GM23338 (cell line): ENCODE measurements around the gene RAB20. TPM values are rescaled to one million over a fixed set of nuclear protein-coding genes. Genes with fewer than 3 reads are reported as not detected.
"Not testable (repeated sequence)": the region's sequence is repeated elsewhere in the genome, so short reads cannot be mapped to it uniquely, and the experiment has no call there.

ENCODE experiments used
- ATAC-seq: fragments of 200-7000 bp; cut with Tn5 transposase; 3 replicates; pipeline ENCODE4 v1.9.1; 2020
- DNase-seq: peaks from one replicate; pipeline ENCODE4 v3.0.0-alpha.2; 2015; ENCODE audit warnings: low spot score
- H2AFZ ChIP-seq: fragments of 200-600 bp; sonication (generic); 2 replicates; pipeline ENCODE4 v1.8.0; 2016; ENCODE audit warnings: antibody characterized with exemption, mild to moderate bottlenecking, moderate library complexity
- H3F3A ChIP-seq: fragments of 200-600 bp; sonication (generic); replicated peaks from 2 replicates; pipeline ENCODE4 v1.8.0; 2017; ENCODE audit warnings: antibody characterized with exemption, mixed run types, low read depth
- H3K27ac ChIP-seq: fragments of 200-600 bp; sonication (generic); 2 replicates; pipeline ENCODE4 v1.6.1; 2016; ENCODE audit warnings: low read depth
- H3K27me3 ChIP-seq: fragments of 200-600 bp; sonication (generic); 2 replicates; pipeline ENCODE4 v1.8.0; 2016; ENCODE audit warnings: mild to moderate bottlenecking, mixed run types, moderate library complexity; ENCODE audit not compliant: insufficient read depth
- H3K36me3 ChIP-seq: fragments of 200-600 bp; sonication (generic); 2 replicates; pipeline ENCODE4 v1.8.0; 2016; ENCODE audit warnings: mild to moderate bottlenecking; ENCODE audit not compliant: insufficient read depth
- H3K4me1 ChIP-seq: fragments of 200-600 bp; sonication (generic); 2 replicates; pipeline ENCODE4 v1.8.0; 2016; ENCODE audit warnings: mild to moderate bottlenecking, moderate library complexity; ENCODE audit not compliant: insufficient read depth
- H3K4me2 ChIP-seq: fragments of 200-600 bp; sonication (generic); 2 replicates; pipeline ENCODE4 v1.7.1; 2017; ENCODE audit warnings: mixed run types
- H3K4me3 ChIP-seq: fragments of 200-600 bp; sonication (generic); 2 replicates; pipeline ENCODE4 v1.6.1; 2016; ENCODE audit warnings: mixed run types
- H3K79me2 ChIP-seq: fragments of 200-600 bp; sonication (generic); replicated peaks from 2 replicates; pipeline ENCODE4 v1.8.0; 2017; ENCODE audit warnings: mild to moderate bottlenecking; ENCODE audit not compliant: insufficient read depth
- H3K9me2 ChIP-seq: fragments of 200-600 bp; sonication (generic); 2 replicates; pipeline ENCODE4 v1.8.0; 2017; ENCODE audit not compliant: insufficient read depth
- H4K20me1 ChIP-seq: fragments of 200-600 bp; sonication (generic); replicated peaks from 2 replicates; pipeline ENCODE4 v1.8.0; 2017; ENCODE audit warnings: mild to moderate bottlenecking; ENCODE audit not compliant: insufficient read depth
- H3K27ac Mint-ChIP-seq: 2 replicates; pipeline ENCODE4 v1.8.0; 2020; ENCODE audit warnings: inconsistent platforms, mild to moderate bottlenecking, moderate library complexity, mixed read lengths
- H3K27me3 Mint-ChIP-seq: 3 replicates; pipeline ENCODE4 v1.8.0; 2022; ENCODE audit warnings: low read depth, mild to moderate bottlenecking, moderate library complexity, mixed read lengths, inconsistent platforms; ENCODE audit not compliant: insufficient read depth, poor library complexity
- H3K36me3 Mint-ChIP-seq: 3 replicates; pipeline ENCODE4 v1.8.0; 2021; ENCODE audit warnings: low read depth, mild to moderate bottlenecking, inconsistent platforms, moderate library complexity, mixed read lengths
- H3K4me1 Mint-ChIP-seq: 3 replicates; pipeline ENCODE4 v1.8.0; 2020; ENCODE audit warnings: mild to moderate bottlenecking, inconsistent platforms, mixed read lengths
- H3K4me3 Mint-ChIP-seq: 3 replicates; pipeline ENCODE4 v1.8.0; 2021; ENCODE audit warnings: moderate library complexity, mild to moderate bottlenecking, inconsistent platforms, mixed read lengths
- H3K9me3 Mint-ChIP-seq: 3 replicates; pipeline ENCODE4 v1.8.0; 2020; ENCODE audit warnings: moderate library complexity, mild to moderate bottlenecking, inconsistent platforms, mixed read lengths
- ETS1 ChIP-seq: IDR thresholded peaks from 2 replicates; pipeline ENCODE4 v1.6.1; 2016; ENCODE audit warnings: antibody characterized with exemption
- EZH2phosphoT487 ChIP-seq: fragments of 200-600 bp; sonication (generic); IDR thresholded peaks from one replicate; pipeline ENCODE4 v1.8.1; 2018; ENCODE audit warnings: antibody characterized with exemption; ENCODE audit not compliant: unreplicated experiment
- JUNB ChIP-seq: IDR thresholded peaks from one replicate; pipeline ENCODE4 v1.6.1; 2016; ENCODE audit warnings: antibody characterized with exemption; ENCODE audit not compliant: unreplicated experiment
- ZNF331 ChIP-seq: fragments of 250-450 bp; sonication (Bioruptor Pico); IDR thresholded peaks from 2 replicates; pipeline ENCODE4 v1.5.0; 2020; ENCODE audit warnings: low read depth, mild to moderate bottlenecking, moderate library complexity
- polyA plus RNA-seq: library from polyadenylated mRNA; unstranded; fragments of >200 nt; fragmentation: Nextera tagmentation; extraction: Ambion mirVana; gene quantifications from 2 replicates; pipeline ENCODE4 v1.2.1, GENCODE V29; 2016
- total RNA-seq: library from RNA; depleted of rRNA; stranded (reverse); fragments of >200 nt; shearing (Covaris generic); gene quantifications from 2 replicates; pipeline ENCODE4 v1.2.3, GENCODE V29; 2014

The RAB20 gene
- total and polyA plus RNA-seq, 2 experiments from 2014 or later: 12.3 to 26.6 TPM

DNA sequence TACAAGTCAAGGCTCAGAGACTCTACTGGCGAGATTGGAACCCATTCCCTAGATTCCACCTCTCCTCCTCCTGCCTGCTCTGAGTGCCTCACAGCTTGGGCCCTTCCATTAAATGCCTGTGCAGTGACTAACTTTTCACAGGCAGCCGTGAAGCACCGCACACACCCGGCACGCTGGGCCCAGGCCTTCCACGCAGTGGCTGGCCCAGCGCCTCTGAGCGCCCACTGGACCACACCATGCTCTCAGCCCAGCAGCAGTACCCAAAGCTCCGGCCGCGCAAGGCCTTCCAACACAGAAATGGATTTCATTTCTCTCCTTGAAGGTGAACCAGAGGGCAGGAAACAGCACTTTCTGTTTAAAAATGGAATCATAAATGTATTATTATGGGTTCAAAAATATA lies 26.0 kb downstream of the RAB20 start:
- Histone ChIP-seq H3K27ac (no peak overlapping the region), H3K79me2 (peaks cover 44% of the 10 kb centered on the region), H3K36me3 (no peaks in the 10 kb centered on the region), H3K4me1 (peaks cover 10% of the 10 kb centered on the region), H3K4me2 (no peak overlapping the region), H3K9me2 (no peaks in the 10 kb centered on the region), H3K27me3 (no peaks in the 10 kb centered on the region), H2AFZ (no peak overlapping the region), H3K4me3 (no peak overlapping the region), H4K20me1 (no peaks in the 10 kb centered on the region; the same call in none of the 2 replicates), H3F3A (no peaks in the 10 kb centered on the region)
- no peak for TF ChIP-seq ETS1
- TF ChIP-seq JUNB: no peak
- H3K9me3 Mint-ChIP-seq: no peaks in the 10 kb centered on the region
- H3K4me1 Mint-ChIP-seq: peaks cover 15% of the 10 kb centered on the region
- no peak for ATAC-seq
- no peak for DNase-seq
- H3K27ac Mint-ChIP-seq: no peak overlapping the region
- H3K27me3 Mint-ChIP-seq: peaks cover 2% of the 10 kb centered on the region
- H3K4me3 Mint-ChIP-seq: no peak overlapping the region
- no peaks in the 10 kb centered on the region for H3K36me3 Mint-ChIP-seq

GRCh38 chr13:110533771-110534670 lies 27.5 kb downstream of the RAB20 start:
- no peaks in the 10 kb centered on the region for H3K9me2 ChIP-seq
- H4K20me1 ChIP-seq: no peaks in the 10 kb centered on the region; the same call in none of the 2 replicates
- peaks cover 3% of the 10 kb centered on the region; the same call in 1 of the 3 replicates for H3K9me3 Mint-ChIP-seq
- H2AFZ ChIP-seq: no peak overlapping the region
- no peak overlapping the region for H3K4me2 ChIP-seq
- no peaks in the 10 kb centered on the region for H3F3A ChIP-seq
- peaks cover 17% of the 10 kb centered on the region for H3K4me1 ChIP-seq
- TF ChIP-seq EZH2phosphoT487 (no peak), ETS1 (no peak), ZNF331 (CRISPR knock-in tag) (no peak)
- peaks cover 18% of the 10 kb centered on the region for H3K4me1 Mint-ChIP-seq
- peak overlapping the region; percentile 50; the same call in 1 of the 2 replicates for H3K27ac ChIP-seq
- H3K4me3 Mint-ChIP-seq: no peak overlapping the region
- H3K36me3 ChIP-seq: no peaks in the 10 kb centered on the region
- H3K27me3 Mint-ChIP-seq: peaks cover 2% of the 10 kb centered on the region
- H3K4me3 ChIP-seq: no peak overlapping the region
- peaks cover 7% of the 10 kb centered on the region; the same call in 2 of the 3 replicates for H3K36me3 Mint-ChIP-seq
- no peak for ATAC-seq
- no peaks in the 10 kb centered on the region for H3K27me3 ChIP-seq
- no peak for DNase-seq
- peaks cover 39% of the 10 kb centered on the region for H3K79me2 ChIP-seq
- no peak overlapping the region for H3K27ac Mint-ChIP-seq

GRCh38 chr13:110532258-110532657 lies 29.3 kb downstream of the RAB20 start:
- not testable (repeated sequence) for H3K27me3 ChIP-seq, H4K20me1 ChIP-seq, H3K4me3 ChIP-seq, H3K27me3 Mint-ChIP-seq, H3K9me2 ChIP-seq, H3K27ac Mint-ChIP-seq, H3K4me3 Mint-ChIP-seq, H3K4me2 ChIP-seq, H2AFZ ChIP-seq, H3K9me3 Mint-ChIP-seq, H3F3A ChIP-seq, ATAC-seq, H3K36me3 Mint-ChIP-seq, H3K36me3 ChIP-seq, DNase-seq
- Histone ChIP-seq H3K4me1 (peaks cover 30% of the 10 kb centered on the region), H3K79me2 (peaks cover 42% of the 10 kb centered on the region), H3K27ac (peak overlapping the region; percentile 68)
- peaks cover 29% of the 10 kb centered on the region for H3K4me1 Mint-ChIP-seq
